HCEC 1CT (cell line): ENCODE results near the gene CKM.
"Not testable (repeated sequence)": the region's sequence is repeated elsewhere in the genome, so short reads cannot be mapped to it uniquely, and the experiment has no call there.

Experiments
- DNase-seq: peaks from one replicate; pipeline ENCODE4 v3.0.0-alpha.2; 2017

The CKM gene

GRCh38 chr19:45280471-45280961, 42.2 kb downstream of the CKM start:
- no peak for DNase-seq

GRCh38 chr19:45279587-45280192, 43.0 kb downstream of the CKM start:
- DNase-seq: no peak

- no peak for DNase-seq
Observed at GRCh38 chr19:45278087-45278486, 44.6 kb downstream of the CKM start.

GRCh38 chr19:45276284-45276687, 46.4 kb downstream of the CKM start:
- DNase-seq: no peak

- DNase-seq: no peak
Observed at GRCh38 chr19:45275370-45275971, 47.2 kb downstream of the CKM start.

- no peak for DNase-seq
Observed at GRCh38 chr19:45273521-45273855, 49.2 kb downstream of the CKM start.

GRCh38 chr19:45271735-45272108, 51.0 kb downstream of the CKM start:
- DNase-seq: no peak

- DNase-seq: no peak
Observed at GRCh38 chr19:45271098-45271734, 51.5 kb downstream of the CKM start.

GRCh38 chr19:45269939-45270338, 52.7 kb downstream of the CKM start:
- not testable (repeated sequence) for DNase-seq

GRCh38 chr19:45267296-45267695, 55.4 kb downstream of the CKM start:
- no peak for DNase-seq

GRCh38 chr19:45265375-45265774, 57.3 kb downstream of the CKM start:
- no peak for DNase-seq

- no peak for DNase-seq
Observed at GRCh38 chr19:45264781-45265317, 57.8 kb downstream of the CKM start.

- DNase-seq: no peak
Observed at GRCh38 chr19:45263013-45263412, 59.7 kb downstream of the CKM start.

- DNase-seq: no peak
Observed at GRCh38 chr19:45262570-45262969, 60.1 kb downstream of the CKM start.

GRCh38 chr19:45258862-45259261, 63.8 kb downstream of the CKM start:
- DNase-seq: no peak

GRCh38 chr19:45256836-45257235, 65.8 kb downstream of the CKM start:
- no peak for DNase-seq
